Activated T-helper 1 cell treated with anti-CD3 and anti-CD28 coated beads, Interleukin-12 subunit alpha, Interleukin-12 subunit beta, Interleukin-2, Interleukin-4 antibody, amounts not matched to agents 30 ng/mL and 10 ng/mL and 1 ng/mL, durations not matched to agents 14 hours and 24 hours and 36 hours (primary cell): ENCODE results near the gene FOXL1. TPM values are rescaled to one million over a fixed set of nuclear protein-coding genes. Genes with fewer than 3 reads are reported as not detected.

ENCODE experiments used
- DNase-seq: peaks from one replicate; pipeline ENCODE4 v3.0.0; 2021; ENCODE audit warnings: low spot score
- H3K27ac Mint-ChIP-seq: one replicate; pipeline ENCODE4 v1.8.0; 2021; ENCODE audit warnings: mild to moderate bottlenecking, mixed read lengths
- H3K27me3 Mint-ChIP-seq: one replicate; pipeline ENCODE4 v1.8.0; 2022; ENCODE audit warnings: mild to moderate bottlenecking, moderate library complexity, mixed read lengths; ENCODE audit not compliant: insufficient read depth
- H3K36me3 Mint-ChIP-seq: one replicate; pipeline ENCODE4 v1.8.0; 2021; ENCODE audit warnings: low read depth, mixed read lengths
- H3K4me1 Mint-ChIP-seq: one replicate; pipeline ENCODE4 v1.8.0; 2021; ENCODE audit warnings: low read depth, mixed read lengths
- H3K4me3 Mint-ChIP-seq: one replicate; pipeline ENCODE4 v1.8.0; 2021; ENCODE audit warnings: mild to moderate bottlenecking, moderate library complexity, mixed read lengths
- H3K9me3 Mint-ChIP-seq: one replicate; pipeline ENCODE4 v1.8.0; 2021; ENCODE audit warnings: mixed read lengths
- intact Hi-C: fragments of 100-400 bp; cut with micrococcal nuclease; formaldehyde crosslinking; loops from one replicate; pipeline ENCODE4 v1.15.1; 2024
- total RNA-seq: library from RNA; stranded (reverse); gene quantifications from 2 replicates; pipeline ENCODE4 v1.2.3, GENCODE V29; 2022

The FOXL1 gene
- total RNA-seq, 1 donor from 2014 or later: not detected

GRCh38 chr16:86540894-86541293, 37.5 kb upstream of the FOXL1 start:
- Mint-ChIP-seq H3K27ac (no peak overlapping the region), H3K36me3 (peaks cover 18% of the 10 kb centered on the region), H3K9me3 (no peaks in the 10 kb centered on the region), H3K4me1 (no peaks in the 10 kb centered on the region), H3K4me3 (no peak overlapping the region), H3K27me3 (no peaks in the 10 kb centered on the region)
- intact Hi-C loops: no loop called here
- DNase-seq: no peak

GRCh38 chr16:86541560-86541959, 36.8 kb upstream of the FOXL1 start:
- Mint-ChIP-seq H3K4me1 (no peaks in the 10 kb centered on the region), H3K4me3 (no peak overlapping the region), H3K27me3 (no peaks in the 10 kb centered on the region), H3K27ac (no peak overlapping the region), H3K9me3 (no peaks in the 10 kb centered on the region), H3K36me3 (peaks cover 13% of the 10 kb centered on the region)
- no peak for DNase-seq
- intact Hi-C loops: no loop called here

- Mint-ChIP-seq H3K27ac (no peak overlapping the region), H3K4me1 (no peaks in the 10 kb centered on the region), H3K36me3 (peaks cover 15% of the 10 kb centered on the region), H3K27me3 (no peaks in the 10 kb centered on the region), H3K4me3 (no peak overlapping the region), H3K9me3 (no peaks in the 10 kb centered on the region)
- DNase-seq: no peak
- intact Hi-C loops: no loop called here
Observed at GRCh38 chr16:86542756-86543750, 35.3 kb upstream of the FOXL1 start.

- Mint-ChIP-seq H3K4me1 (peaks cover 4% of the 10 kb centered on the region), H3K36me3 (peaks cover 15% of the 10 kb centered on the region), H3K4me3 (no peak overlapping the region), H3K27me3 (no peaks in the 10 kb centered on the region), H3K9me3 (no peaks in the 10 kb centered on the region), H3K27ac (no peak overlapping the region)
- intact Hi-C loops: no loop called here
- DNase-seq: no peak
Observed at GRCh38 chr16:86545481-86545880, 32.9 kb upstream of the FOXL1 start.

- Mint-ChIP-seq H3K36me3 (peaks cover 19% of the 10 kb centered on the region), H3K27me3 (no peaks in the 10 kb centered on the region)
Observed at GRCh38 chr16:86545954-86546637, 32.3 kb upstream of the FOXL1 start.

GRCh38 chr16:86546638-86547013, 31.7 kb upstream of the FOXL1 start:
- Mint-ChIP-seq H3K27ac (no peak overlapping the region), H3K4me3 (no peak overlapping the region), H3K9me3 (no peaks in the 10 kb centered on the region), H3K4me1 (peaks cover 4% of the 10 kb centered on the region), H3K36me3 (peaks cover 22% of the 10 kb centered on the region), H3K27me3 (no peaks in the 10 kb centered on the region)
- no peak for DNase-seq
- intact Hi-C loops: no loop called here

More at GRCh38 chr16:86545954-86546637, 32.3 kb upstream of the FOXL1 start:
- intact Hi-C loops: no loop called here
- Mint-ChIP-seq H3K9me3 (no peaks in the 10 kb centered on the region), H3K4me3 (no peak overlapping the region), H3K27ac (no peak overlapping the region), H3K4me1 (peaks cover 4% of the 10 kb centered on the region)
- DNase-seq: no peak

GRCh38 chr16:86547286-86547685, 31.1 kb upstream of the FOXL1 start:
- intact Hi-C loops: no loop called here
- Mint-ChIP-seq H3K36me3 (peaks cover 22% of the 10 kb centered on the region), H3K27me3 (no peaks in the 10 kb centered on the region), H3K9me3 (no peaks in the 10 kb centered on the region), H3K27ac (no peak overlapping the region), H3K4me3 (no peak overlapping the region), H3K4me1 (peaks cover 4% of the 10 kb centered on the region)
- no peak for DNase-seq

- no peak for DNase-seq
- no peak overlapping the region for H3K27ac Mint-ChIP-seq
- H3K27me3 Mint-ChIP-seq: no peaks in the 10 kb centered on the region
- H3K36me3 Mint-ChIP-seq: peaks cover 23% of the 10 kb centered on the region
- H3K4me1 Mint-ChIP-seq: peaks cover 11% of the 10 kb centered on the region
- H3K9me3 Mint-ChIP-seq: no peaks in the 10 kb centered on the region
- intact Hi-C loops: no loop called here
- H3K4me3 Mint-ChIP-seq: no peak overlapping the region
Observed at GRCh38 chr16:86549076-86549892, 29.1 kb upstream of the FOXL1 start.

GRCh38 chr16:86549893-86550190, 28.5 kb upstream of the FOXL1 start:
- Mint-ChIP-seq H3K27ac (no peak overlapping the region), H3K4me3 (no peak overlapping the region), H3K9me3 (no peaks in the 10 kb centered on the region), H3K36me3 (peaks cover 20% of the 10 kb centered on the region), H3K27me3 (no peaks in the 10 kb centered on the region), H3K4me1 (peaks cover 13% of the 10 kb centered on the region)
- no peak for DNase-seq
- intact Hi-C loops: loop anchor here (10.0 kb wide), 1 partner anchor 1215 kb away; the partner anchor contains the start of gene KLHDC4

- peaks cover 17% of the 10 kb centered on the region for H3K4me1 Mint-ChIP-seq
- H3K27ac Mint-ChIP-seq: no peak overlapping the region
- no peaks in the 10 kb centered on the region for H3K27me3 Mint-ChIP-seq
- no peak for DNase-seq
- H3K36me3 Mint-ChIP-seq: peaks cover 21% of the 10 kb centered on the region
- H3K4me3 Mint-ChIP-seq: no peak overlapping the region
- H3K9me3 Mint-ChIP-seq: no peaks in the 10 kb centered on the region
- intact Hi-C loops: loop anchor here (10.0 kb wide), 1 partner anchor 1215 kb away; the partner anchor contains the start of gene KLHDC4
Observed at GRCh38 chr16:86550281-86550680, 28.1 kb upstream of the FOXL1 start.

- Mint-ChIP-seq H3K27me3 (peaks cover 5% of the 10 kb centered on the region), H3K9me3 (no peaks in the 10 kb centered on the region), H3K4me3 (peak overlapping the region; percentile 86), H3K4me1 (peaks cover 24% of the 10 kb centered on the region), H3K36me3 (peaks cover 16% of the 10 kb centered on the region), H3K27ac (no peak overlapping the region)
- intact Hi-C loops: loop anchor here (10.0 kb wide), 1 partner anchor 1211 kb away; the partner anchor contains the start of gene KLHDC4
- DNase-seq: no peak
Observed at GRCh38 chr16:86553356-86553755, 25.0 kb upstream of the FOXL1 start.

- no peak for DNase-seq
- Mint-ChIP-seq H3K36me3 (peaks cover 15% of the 10 kb centered on the region), H3K4me3 (peak overlapping the region; percentile 86), H3K4me1 (peaks cover 20% of the 10 kb centered on the region), H3K9me3 (no peaks in the 10 kb centered on the region), H3K27me3 (peaks cover 5% of the 10 kb centered on the region), H3K27ac (peak overlapping the region; percentile 95)
- intact Hi-C loops: loop anchor here (2.0 to 10.0 kb wide), 2 partner anchors 840 to 1210 kb away; partner anchors contain the start of gene KLHDC4
Observed at GRCh38 chr16:86554599-86554916, 23.8 kb upstream of the FOXL1 start.
